ENCODE measurements around the gene SETD5.

DNA sequence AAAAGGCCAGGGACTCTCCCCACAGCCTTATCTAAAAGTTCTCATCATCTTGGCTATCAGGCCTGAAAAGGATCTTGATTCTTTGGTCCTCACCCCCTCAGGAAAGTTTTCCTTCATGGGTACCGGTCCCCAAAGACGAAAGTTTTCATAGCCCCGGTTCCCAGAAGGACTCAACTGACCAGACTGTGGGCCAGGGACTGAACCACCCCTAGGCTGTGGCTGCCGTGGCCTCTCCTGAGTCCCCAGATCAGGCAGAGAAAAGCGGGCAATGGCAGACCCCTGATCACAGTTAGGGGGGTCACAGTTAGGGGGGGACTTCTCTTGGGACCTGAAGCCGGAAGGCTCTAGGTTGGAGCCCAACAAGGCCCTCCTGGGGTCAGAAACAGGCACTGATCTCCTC is 101.4 kb downstream of the SETD5 start:
- TF ChIP-seq EZH2 (IDR thresholded peaks at IDR 0.05) (no peak), POLR2AphosphoS5 (IDR thresholded peaks at IDR 0.05; ENCODE audit: borderline replicate concordance, low read depth, low read length) (no peak), FOXP2 (optimal IDR thresholded peaks at IDR 0.05; ENCODE audit: control extremely low read depth, extremely low read length, insufficient read depth) (no peak)

Measured in SK-N-MC (cell line).